HG03139 (cell line): ENCODE results near the gene UIMC1.

ENCODE experiments used
- ATAC-seq: cut with Tn5 transposase; IDR thresholded peaks from one replicate; pipeline ENCODE4 v1.9.1; 2021; ENCODE audit not compliant: unreplicated experiment

The UIMC1 gene

DNA sequence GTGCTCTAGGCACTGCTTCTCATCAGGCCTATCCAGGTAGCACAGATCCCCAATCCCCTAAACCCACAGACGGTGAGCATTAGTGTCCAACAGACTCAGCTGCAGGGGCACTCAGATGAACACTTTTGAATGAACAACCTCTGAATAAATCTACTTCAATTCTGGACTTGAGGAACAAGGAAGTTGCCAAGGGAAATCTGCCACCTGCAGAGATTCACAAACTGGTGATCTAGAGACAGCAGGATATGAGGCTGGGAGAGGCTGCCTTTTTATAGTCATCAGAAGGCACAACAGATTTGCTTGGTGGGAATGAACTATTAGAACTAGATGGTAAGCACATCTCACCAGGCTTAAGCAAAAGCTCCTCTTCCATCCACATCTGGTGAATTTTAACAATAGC is 100.5 kb downstream of the UIMC1 start:
- no peak for ATAC-seq

DNA sequence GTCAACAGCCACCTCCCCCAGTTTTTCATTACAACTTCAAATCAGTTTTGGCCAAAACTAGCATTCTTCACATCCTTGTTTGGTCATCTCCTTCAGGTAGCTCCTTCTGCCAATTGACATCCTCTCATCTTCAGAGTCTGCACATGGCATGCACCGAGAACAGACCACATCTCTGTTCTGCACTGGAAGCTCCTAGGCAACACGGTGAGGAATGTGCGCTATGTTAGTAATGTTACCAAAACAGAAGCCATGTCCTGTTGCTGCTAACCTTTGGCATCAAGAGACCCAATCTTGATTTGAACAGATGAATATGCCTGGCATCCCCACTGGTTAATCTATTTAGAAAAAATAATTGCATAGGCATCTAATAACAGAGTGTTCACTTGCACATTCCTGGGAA is 102.3 kb downstream of the UIMC1 start:
- no peak for ATAC-seq

DNA sequence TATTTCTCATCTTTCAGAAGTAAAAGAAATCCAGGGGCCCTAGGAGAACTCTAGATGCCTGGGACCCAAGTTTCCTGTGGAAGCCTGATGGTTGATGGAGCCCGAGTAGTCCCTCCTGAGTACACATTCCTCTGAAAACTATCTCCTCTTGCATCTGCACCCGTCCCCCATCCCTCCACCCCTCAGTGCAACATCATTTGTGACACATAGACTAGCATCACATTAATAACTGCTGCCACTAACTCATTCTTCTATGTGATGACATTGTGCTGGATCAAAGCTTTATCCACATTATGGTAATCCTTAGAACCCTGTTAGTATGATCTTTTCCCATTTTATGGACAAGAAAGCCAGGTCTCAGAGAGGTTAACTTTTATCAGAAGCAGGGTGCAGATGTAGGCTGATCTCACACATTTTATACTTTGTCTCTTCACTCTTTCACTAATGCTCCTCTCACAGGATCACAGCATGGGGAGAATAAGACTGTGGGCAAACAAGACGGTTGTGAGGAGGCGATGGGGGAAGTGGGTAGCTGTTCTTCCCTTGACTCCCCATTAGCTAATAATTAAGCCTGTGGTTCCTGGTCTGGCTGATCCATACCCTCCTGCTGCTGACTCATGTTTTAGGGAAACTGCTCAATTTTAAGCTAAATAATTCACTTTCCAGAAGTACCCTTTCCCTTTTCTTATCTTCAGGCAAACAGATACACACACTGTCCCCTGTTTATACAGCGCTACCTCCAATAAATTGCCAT is 103.5 kb downstream of the UIMC1 start:
- no peak for ATAC-seq

DNA sequence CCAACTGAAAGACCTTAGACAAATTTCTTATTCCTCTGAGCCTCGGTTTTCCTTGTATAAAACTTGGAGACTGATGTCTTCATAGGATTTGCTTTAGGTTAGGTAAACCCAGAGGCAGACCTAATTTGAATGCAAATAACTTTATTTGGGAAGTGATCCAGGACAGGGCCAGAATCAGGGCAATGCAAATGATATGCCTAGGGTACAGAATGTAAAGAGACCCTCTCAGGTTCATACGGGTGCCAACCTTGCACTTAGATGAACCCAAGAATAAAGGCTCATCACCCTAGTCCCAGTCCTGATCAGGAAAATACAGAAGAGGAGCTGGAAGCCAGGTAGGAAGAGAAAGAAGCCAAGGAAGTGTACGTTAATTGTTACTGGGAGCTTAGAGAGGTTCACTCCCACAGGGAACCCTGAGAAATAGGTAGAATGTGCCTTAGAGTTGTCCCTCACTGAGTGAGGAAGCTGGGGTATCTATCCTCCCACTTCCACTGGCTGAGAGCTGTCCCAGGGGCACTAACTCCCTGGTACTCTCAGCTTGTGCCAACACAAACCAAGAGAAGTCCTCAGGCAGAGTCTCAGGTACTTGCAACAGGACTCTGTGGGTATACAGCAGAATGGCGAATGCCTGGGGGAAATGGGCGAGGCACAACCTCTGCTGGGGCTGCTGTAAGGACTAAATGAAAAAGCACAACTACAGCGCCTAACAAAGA is 104.3 kb downstream of the UIMC1 start:
- ATAC-seq = no peak

DNA sequence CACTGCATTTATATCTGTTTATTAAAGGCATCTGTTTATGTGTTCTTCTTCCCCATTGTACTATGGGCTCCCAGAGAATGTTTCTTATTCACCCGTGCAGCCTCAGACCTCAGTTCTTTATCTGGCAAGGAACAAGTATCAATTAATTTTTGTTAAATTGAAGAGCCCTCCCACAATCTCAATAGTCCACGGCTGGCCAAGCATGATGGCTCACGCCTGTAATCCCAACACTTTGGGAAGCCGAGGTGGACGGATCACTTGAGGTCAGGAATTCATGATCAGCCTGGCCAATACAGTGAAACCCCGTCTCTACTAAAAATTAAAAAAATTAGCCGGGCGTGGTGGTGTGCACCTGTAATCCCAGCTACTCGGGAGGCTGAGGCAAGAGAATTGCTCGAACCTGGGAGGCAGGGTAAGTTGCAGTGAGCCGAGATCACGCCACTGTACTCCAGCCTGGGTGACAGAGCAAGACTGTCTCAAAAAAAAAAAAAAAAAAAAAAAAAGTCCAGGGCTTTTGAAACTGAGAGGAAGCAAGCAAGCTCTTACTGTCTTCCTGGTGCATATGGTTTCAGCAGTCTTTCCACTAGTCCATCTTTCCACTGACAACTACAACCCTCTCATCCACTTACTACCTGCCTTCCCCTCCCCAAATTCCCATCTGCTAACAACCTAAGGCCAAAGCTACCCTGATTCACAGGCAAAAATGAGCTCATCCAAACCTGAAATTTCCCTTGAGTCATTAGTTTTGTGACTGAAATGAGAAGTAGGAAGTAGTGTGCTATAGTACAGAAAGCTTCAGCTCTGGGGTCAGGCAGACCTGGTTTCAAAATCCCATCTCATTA is 105.1 kb downstream of the UIMC1 start:
- ATAC-seq = no peak

DNA sequence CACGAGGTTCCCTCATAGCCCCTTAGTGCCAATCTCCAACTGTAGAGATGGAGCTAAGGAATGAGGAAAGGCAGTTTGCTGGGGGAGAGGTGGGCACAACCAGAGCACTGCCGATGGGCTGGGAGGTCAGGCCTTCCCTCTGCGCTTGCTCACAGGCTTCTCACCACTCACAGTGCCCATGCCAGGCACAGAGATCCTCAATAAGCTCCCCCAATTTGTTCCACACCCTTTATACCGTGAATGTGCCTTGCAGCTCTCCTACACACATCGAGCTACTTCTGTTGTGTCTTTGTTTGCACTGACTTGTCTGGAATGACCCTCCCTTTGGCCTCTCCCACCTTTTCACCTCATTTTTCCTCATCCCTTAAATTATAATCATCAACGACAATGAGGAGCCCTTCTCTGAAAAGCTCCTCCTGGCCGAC is 105.8 kb downstream of the UIMC1 start:
- no peak for ATAC-seq

DNA sequence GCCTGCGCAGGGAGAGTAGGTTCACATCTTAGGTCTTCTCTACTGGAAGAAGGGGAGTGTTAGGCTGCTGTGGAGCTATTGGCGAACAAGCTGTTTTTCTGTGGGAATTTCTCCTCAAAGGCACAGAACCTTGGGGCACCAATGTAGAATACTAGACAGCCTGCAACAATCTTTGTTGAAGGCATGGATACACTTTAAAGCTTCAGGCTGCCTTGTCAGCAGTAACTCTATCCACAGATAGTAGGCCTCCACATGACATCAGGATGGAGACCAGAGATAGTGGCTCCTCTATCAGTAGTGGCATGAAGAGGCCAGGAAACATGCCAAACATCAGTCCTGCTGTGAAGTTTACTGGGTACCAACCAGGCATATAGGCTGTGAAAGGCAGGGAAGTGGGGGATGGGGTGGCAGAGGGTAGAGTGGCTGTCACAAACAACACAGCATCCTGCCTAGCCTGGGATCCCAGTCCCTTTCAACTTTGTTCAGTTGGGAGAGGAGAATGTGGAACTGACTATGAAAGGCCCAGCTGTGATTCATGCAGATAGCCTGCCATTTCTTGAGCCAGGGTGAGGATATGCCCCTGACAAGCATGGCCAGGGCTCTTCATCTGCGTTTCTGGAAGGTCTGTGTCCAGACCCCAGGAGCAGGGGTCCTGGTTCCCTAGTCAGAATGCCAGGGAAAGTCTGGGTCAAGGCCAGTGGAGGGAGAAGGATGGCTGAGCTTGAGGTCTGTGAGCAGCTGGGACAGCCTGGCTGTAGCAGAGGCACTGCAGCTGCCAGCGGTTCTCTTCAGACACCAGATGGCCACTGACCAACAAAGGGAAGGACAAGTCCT is 106.4 kb downstream of the UIMC1 start:
- ATAC-seq = no peak

DNA sequence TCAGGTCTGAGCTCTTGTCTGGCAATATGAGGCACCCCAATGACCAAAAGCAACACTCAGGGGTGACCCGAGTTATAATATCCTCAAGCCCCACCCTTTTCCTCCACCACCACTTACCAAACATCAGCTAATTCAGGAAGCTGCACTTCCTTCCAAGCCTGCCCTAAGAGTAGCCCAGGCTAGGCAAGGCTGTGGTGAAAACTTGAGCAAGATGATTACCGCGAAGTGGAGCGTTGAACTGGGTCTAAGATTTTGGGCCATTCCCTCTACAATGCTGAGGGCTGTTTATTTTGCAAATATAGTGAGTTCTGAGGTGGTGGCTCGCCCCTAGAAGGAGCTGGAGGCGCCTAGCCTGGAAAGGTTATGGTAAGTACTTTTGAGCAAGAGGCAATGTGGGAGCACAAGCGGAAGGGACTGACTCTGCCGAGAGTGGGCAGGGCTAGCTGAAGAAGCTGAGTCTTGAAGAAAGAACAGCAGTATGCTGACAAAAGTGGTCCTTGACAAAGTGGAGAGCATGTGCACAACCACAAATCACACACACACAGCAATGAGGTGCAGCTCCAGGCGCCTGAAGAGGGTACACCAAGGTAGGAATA is 107.2 kb downstream of the UIMC1 start, which contains the start of gene HK3:
HK3 (minus strand) TSS at position 51 of the 596 bp plus-strand sequence. CDS start 3,187 bp downstream, outside the sequence.
- no peak for ATAC-seq

DNA sequence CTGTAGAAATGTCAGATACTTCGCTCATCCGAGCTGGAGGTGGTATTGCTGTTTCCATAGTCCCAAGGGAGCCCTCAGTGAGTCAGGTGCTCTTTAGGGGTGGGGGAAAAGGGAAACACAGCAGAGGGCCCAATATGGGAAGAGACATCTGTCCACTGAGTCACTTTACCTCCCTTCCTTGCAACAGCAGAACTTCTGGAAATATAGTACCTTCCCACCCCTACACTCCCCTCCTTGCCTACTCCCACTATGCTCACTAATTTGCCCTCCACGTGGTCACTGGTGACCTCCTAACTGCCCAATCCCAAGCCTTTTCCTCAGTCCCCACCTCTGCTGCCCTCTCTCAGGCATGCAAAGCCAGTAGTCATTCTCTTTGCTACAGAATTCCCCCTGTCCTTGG is 109.3 kb downstream of the UIMC1 start:
- no peak for ATAC-seq

DNA sequence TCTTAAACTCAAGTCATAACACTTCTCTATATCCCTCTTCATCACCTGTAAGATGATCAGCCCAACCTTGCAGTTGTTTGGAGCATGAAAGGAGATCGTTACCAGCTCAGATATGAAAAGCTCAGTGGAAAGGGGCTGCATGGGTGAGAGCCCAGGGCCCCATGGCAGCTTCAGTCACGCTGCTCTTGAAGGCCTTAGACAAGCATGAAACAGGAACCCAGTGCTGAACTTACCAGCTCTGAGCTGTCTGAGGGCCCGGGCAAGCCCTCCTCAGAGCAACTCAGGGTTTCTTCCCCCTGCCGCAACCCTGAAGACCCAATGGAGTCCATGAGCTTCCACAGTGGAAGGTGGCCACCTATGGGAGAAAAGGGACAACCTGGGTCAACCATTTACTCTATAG is 110.7 kb downstream of the UIMC1 start:
- no peak for ATAC-seq

DNA sequence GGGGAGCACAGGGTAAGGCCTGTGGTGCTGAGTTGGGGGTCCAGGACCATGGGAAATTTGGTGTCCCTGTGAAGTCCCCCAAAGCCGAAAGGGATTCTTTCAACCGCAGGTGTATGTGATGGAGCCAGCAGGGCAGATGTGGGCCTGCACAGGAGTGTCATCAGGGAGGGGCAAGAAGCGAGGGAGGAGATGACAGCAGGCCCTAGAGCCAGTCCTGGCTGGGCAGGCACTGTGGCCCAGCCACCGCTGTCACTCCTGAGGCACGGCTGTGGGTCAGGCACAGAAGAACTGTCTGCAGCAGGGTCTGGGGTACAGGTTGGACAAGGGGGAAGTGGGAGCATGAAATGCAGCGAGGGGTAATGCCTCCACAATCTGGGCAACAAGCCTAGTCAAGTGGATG is 112.3 kb downstream of the UIMC1 start:
- ATAC-seq = no peak

DNA sequence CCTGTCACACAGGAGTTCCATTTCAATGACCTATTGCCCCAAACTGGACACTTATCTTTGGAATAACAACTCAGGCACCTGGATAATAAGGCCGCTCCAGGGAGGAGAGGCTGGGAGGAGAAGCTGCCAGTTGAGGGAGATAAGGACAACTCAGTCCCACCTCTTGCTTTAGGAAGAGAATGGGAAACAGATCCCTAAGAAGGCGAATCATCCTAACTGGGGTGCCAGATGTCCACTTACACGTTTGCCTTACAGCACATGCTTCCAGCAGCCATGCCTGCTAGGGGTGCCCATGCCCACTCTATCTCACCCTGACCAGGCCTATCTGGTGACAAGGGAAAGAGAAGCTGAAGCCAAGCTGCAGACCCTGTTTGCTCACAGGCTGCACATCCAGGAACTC is 113.9 kb downstream of the UIMC1 start:
- ATAC-seq = no peak

DNA sequence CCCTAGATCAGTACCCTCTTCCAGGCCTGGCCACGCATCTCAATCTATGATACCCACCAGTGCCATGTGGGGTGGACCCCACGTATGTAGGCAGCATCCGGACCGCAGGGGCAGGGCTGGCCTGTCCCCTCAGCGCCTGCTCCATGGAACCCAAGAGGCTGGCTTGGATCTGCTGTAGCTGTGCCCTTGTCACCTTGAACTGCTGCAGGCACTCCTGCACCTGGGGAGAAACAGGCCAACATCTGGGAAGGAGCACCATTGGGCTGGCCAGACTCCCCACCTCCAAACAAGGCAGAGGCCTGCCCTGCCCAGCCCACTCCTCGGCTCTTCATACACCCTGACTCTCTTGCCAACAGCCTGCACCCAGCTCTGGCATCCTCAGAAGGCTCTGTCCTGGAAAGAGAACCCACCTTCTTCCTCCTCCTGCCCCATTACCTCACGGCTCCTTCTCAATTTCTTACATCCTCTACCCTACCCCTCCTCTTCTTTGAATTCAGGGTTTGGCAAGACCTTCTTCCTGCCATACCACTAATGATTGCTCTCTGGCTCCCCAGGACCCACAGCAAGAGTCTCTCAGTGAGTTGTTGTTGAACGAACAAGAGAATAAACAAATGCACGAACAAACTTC is 115.1 kb downstream of the UIMC1 start:
- ATAC-seq = no peak

DNA sequence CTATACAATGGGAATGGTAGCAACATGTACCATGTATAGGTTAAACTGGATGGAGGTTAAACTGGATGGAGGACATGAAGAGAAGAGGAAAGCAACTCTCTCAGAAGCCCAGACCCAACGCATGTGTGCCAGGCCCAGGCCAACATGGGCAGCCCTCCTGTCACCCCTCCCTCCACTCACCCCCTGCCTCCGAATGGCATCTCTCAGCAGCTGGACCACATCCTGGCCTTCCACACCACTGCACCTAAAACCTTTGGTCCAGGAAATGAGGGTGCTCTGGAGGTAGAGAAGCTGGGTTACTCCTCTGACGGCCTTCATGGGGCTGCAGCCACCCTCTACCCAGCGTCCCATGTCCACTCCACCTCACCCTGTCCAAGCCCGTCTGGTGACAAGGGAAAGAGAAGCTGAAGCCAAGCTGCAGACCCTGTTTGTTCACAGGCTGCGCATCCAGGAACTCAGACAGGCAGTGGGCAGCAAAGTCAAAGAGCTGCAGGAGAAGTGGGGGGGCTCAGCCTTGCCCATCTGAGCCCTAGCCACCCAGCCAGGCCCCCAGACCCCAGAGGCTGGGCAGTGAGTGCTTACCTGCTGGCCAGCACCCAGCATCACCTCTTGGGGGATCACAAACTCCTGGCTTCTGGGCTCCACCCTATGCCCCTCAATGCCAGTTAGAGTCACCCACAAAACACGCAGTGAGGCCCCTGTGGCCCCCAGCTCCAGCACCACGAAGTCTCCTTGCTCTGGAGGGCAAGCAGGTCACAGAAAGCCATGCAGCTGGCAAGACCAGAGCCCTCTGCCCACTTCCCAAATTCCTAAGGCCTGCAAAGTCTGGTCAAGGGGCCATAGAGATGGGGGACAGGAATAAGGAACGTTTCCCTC is 115.9 kb downstream of the UIMC1 start:
- no peak for ATAC-seq

DNA sequence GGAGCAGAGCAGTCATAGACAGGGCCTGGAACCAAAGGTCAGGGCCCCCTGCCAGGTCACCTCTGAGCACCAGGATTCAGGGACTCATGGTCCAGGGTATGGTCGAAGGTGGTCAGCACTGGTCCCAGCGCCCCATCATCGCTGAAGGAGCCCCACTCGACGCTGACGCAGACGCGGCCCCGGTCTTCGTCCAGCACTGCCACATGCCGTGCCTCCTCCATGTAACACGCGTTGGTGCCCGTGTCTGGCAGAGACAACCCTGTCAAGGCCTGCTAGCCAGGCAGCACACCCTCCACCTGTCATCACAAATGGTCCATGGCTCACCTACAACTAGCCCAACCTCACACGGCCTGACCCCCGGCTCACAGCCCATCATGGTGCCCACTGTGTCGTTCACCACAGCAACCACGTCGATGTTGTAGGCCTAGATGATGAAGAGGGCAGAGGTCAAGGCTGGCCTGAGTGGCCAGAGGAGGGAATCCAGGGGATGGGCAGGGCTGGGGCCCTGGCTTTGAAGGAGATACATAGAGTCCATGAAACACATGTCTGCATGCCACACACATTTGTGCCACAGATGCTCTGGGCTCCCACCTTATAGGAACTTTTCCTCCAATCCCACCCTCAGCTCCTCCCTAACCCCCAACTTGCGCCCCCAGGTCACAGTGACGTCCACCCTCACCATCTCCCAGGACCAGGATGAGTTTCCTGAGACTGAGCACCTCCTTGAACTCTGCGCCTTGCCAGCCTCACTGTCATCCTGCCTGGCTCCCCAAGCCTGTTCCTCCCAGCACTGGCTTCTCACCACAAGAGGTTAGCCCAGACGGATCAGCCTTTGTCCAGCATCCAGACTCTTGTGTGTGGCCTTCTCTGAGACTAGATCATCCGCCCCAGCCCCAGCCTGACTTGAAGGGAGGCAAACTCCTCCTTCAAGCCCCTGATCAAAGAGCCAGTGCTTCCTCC is 117.0 kb downstream of the UIMC1 start:
- no peak for ATAC-seq

DNA sequence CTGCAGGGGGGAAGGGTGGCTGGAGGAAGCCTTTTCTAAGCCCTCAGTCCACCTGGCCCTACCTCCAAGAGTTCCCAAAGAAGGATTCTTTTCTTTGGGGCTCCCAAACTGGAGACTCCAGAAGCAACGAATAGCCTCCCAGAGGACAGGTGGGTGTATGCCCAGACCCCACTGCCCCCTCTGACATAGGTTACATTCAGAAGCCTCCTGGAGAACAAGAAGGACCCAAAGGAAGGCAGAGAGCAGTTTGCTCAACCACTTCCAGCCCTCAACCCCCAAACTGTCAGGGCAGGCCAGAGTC is 117.8 kb downstream of the UIMC1 start:
- no peak for ATAC-seq

DNA sequence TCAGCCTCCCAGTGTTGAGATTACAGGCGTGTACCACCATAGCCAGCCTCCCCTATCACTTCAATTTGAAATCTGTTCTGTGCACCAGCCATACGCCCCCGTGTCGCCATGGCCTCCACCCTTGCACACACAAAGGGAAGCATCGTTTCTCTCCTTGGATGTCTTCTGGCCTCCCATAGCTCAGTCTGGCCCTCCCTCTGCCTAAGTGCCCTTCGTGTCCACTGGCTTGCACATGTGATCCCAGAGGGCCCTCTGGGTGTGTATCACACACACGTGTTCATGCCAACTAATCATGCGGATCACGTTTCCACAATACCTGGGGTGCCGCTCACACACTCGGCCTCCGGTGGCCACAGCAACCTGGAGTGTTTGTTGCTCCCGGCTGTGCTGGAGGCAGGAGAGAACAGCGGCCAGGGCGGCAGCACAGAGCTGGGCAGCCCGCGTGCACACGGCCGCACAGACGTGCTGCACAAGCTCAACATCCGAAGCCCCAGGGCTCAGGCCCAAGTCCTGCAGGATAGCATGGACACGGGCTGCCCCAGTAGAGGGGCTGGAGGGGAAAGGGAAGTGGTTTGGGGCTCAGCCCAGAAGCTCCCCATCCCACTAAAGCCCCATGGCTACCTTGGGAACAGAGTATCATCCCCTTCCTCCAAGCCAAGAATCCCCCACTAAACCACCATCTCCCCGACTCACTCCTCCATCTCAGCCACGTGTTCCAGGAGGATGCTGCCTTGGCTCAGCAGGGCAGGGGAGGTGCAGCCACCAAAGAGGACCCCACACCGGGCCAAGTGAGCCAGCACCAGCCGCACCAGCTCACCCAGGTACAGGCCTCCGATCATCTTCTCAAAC is 118.3 kb downstream of the UIMC1 start:
- no peak for ATAC-seq
